Neutrophil (primary cell): Measurements from ENCODE around the gene PTK6.
"Not testable (repeated sequence)": the region's sequence is repeated elsewhere in the genome, so short reads cannot be mapped to it uniquely, and the experiment has no call there.

Source experiments
- H3K27ac ChIP-seq: fragments of 200-600 bp; sonication (generic); 2 replicates; pipeline ENCODE4 v1.5.1; 2016; ENCODE audit warnings: mild to moderate bottlenecking, moderate library complexity
- H3K27me3 ChIP-seq: fragments of 200-600 bp; sonication (generic); 2 replicates; pipeline ENCODE4 v1.6.0; 2016; ENCODE audit warnings: mild to moderate bottlenecking
- H3K36me3 ChIP-seq: fragments of 200-600 bp; sonication (generic); 2 replicates; pipeline ENCODE4 v1.5.1; 2017
- H3K4me1 ChIP-seq, 2 experiments: fragments of 200-600 bp in 1 of 2; sonication (generic) in 1 of 2; 1 replicate in 1 of 2; 2 replicates in 1 of 2; pipeline versions ENCODE4 v1.5.1 to v1.6.1; 2013 to 2016; ENCODE audit warnings: low read depth in 1 of 2, low read length in 1 of 2, mild to moderate bottlenecking in 1 of 2, moderate library complexity in 1 of 2; ENCODE audit not compliant: control insufficient read depth in 1 of 2, insufficient read depth in 1 of 2
- H3K4me3 ChIP-seq, 2 experiments: fragments of 200-600 bp in 1 of 2; sonication (generic) in 1 of 2; 1 replicate in 1 of 2; 2 replicates in 1 of 2; pipeline ENCODE4 v1.5.1; 2013 to 2016; ENCODE audit warnings: low read depth in 1 of 2, low read length in 1 of 2, mild to moderate bottlenecking in 1 of 2, moderate library complexity in 1 of 2
- H3K9me3 ChIP-seq: fragments of 200-600 bp; sonication (generic); 2 replicates; pipeline ENCODE4 v1.5.1; 2016
- TF ChIP-seq, protein P1 (sequence below): fragments of 200-600 bp; sonication (generic); IDR thresholded peaks from 2 replicates; pipeline ENCODE4 v1.5.1; 2016; ENCODE audit warnings: antibody characterized with exemption

PTK6 gene

DNA sequence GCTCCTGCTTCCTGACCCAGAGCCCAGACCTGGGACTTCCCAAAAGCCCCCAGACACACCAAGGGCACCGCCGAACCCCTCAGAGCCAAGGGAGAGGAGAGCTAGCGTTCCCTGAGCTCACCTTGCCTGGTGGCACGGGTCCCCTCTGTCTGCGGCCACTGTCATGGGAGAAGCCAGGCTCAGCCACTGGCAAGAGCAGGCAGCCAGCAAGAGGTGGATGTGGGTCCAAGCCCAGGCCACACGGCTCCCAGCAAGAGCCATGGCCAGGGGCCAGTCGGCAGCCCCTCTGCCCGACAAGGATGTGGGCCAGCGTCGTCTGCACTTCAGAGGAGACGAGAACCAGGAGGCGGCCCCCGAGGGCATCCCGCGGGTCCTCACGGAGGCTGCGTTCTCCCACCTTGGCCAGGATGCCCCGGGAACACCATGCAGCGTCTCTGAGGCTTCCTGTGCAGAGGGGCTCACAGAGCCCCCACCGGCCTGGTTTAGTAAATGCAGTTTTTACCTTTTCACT lies 18.8 kb downstream of the PTK6 start:
- Histone ChIP-seq H3K9me3 (peaks cover 5% of the 10 kb centered on the region), H3K4me3 (no peak overlapping the region), H3K4me1 (peaks cover 13 to 18% of the 10 kb centered on the region in 2 experiments), H3K36me3 (no peaks in the 10 kb centered on the region), H3K27me3 (peaks cover 69% of the 10 kb centered on the region), H3K27ac (no peak overlapping the region)
- TF ChIP-seq, protein P1, sequence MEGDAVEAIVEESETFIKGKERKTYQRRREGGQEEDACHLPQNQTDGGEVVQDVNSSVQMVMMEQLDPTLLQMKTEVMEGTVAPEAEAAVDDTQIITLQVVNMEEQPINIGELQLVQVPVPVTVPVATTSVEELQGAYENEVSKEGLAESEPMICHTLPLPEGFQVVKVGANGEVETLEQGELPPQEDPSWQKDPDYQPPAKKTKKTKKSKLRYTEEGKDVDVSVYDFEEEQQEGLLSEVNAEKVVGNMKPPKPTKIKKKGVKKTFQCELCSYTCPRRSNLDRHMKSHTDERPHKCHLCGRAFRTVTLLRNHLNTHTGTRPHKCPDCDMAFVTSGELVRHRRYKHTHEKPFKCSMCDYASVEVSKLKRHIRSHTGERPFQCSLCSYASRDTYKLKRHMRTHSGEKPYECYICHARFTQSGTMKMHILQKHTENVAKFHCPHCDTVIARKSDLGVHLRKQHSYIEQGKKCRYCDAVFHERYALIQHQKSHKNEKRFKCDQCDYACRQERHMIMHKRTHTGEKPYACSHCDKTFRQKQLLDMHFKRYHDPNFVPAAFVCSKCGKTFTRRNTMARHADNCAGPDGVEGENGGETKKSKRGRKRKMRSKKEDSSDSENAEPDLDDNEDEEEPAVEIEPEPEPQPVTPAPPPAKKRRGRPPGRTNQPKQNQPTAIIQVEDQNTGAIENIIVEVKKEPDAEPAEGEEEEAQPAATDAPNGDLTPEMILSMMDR = no peak

DNA sequence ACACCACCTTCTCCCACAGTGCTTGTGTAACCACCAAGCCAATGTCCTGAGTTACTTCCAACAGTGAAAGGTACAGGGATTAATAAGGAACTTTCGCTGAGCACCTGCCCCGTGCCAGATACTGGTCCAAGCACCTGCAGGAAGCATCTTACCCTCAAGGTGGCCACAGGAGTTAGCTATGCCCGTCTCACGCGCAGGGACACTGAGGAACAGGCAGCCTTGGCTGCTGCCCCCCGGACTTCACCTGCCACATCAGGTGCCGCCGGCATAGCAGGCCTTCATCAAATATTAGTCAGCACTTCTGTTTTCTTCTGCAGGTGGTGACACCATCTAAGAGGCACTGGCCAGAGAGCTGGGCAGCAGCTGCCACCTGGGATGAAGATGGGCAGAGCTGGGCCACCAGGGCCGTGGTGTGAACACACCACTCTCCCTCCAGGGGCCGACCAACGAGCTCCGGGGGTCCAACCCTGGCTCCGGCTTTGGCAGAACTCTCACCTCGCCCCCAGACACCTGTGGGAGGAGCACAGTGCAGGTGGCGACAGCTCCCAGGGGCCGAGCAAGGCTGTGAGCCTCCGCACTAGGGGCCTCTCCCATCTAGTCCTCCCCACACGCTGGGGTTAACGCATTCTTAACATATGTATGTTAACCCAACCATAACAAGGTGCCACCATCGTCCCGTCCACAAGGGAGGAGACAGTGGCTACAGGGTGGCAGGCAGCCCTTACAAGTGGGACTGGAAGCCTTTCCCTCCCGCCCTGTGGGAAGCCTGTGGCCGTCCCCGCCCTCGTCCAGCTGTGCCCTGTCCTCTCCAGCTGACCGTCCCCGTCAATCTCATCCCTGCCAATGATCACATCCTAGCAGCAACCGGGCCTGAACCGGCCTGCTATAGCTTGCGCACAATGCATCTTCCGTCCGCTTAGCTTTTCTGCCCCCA lies 19.5 kb downstream of the PTK6 start:
- peaks cover 75% of the 10 kb centered on the region for H3K27me3 ChIP-seq
- H3K9me3 ChIP-seq = peaks cover 5% of the 10 kb centered on the region
- H3K36me3 ChIP-seq = no peaks in the 10 kb centered on the region
- no peak overlapping the region for H3K4me3 ChIP-seq
- TF ChIP-seq, protein P1 = no peak
- peaks cover 13 to 18% of the 10 kb centered on the region in 2 experiments for H3K4me1 ChIP-seq
- no peak overlapping the region for H3K27ac ChIP-seq

DNA sequence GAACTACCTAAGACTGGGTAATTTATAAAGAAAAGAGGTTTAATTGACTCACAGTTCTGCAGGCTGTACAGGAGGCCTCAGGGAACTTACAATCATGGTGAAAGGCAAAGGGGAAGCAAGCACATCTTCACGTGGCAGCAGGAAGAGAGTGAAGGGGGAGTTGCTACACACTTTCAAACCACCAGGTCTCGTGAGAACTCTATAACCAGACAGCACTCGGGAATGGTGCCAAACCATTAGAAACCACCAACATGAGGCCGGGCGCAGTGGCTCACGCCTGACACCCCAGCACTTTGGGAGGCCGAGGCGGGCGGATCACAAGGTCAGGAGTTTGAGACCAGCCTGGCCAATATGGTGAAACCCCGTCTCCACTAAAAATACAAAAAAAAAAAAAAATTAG lies 22.7 kb downstream of the PTK6 start:
- H3K27ac ChIP-seq, H3K4me3 ChIP-seq, H3K4me1 ChIP-seq, H3K9me3 ChIP-seq, H3K36me3 ChIP-seq: not testable (repeated sequence)
- peaks cover 84% of the 10 kb centered on the region for H3K27me3 ChIP-seq

DNA sequence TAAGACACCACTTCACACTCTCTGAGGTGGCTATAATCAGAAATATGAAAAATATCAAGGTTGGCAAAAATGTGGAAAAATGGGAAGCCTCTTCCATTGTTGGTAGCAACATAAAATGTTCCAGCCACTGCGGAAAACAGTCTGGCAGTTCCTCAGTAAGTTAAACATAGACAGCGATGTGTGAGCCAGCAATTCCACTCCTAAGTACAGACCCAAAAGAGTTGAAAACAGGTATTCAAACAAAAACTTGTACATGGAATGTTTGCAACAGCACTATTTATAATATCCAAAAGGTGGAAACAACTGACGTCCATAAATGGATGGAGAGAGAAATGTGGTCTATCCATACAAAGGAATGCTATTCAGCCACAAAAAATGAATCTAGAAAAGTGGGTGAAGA lies 24.0 kb downstream of the PTK6 start:
- H3K9me3 ChIP-seq = peaks cover 5% of the 10 kb centered on the region
- H3K36me3 ChIP-seq = no peaks in the 10 kb centered on the region
- TF ChIP-seq, protein P1 = no peak
- peaks cover 80% of the 10 kb centered on the region for H3K27me3 ChIP-seq
- H3K27ac ChIP-seq = no peak overlapping the region
- H3K4me1 ChIP-seq = no peaks in the 10 kb centered on the region
- no peak overlapping the region for H3K4me3 ChIP-seq

DNA sequence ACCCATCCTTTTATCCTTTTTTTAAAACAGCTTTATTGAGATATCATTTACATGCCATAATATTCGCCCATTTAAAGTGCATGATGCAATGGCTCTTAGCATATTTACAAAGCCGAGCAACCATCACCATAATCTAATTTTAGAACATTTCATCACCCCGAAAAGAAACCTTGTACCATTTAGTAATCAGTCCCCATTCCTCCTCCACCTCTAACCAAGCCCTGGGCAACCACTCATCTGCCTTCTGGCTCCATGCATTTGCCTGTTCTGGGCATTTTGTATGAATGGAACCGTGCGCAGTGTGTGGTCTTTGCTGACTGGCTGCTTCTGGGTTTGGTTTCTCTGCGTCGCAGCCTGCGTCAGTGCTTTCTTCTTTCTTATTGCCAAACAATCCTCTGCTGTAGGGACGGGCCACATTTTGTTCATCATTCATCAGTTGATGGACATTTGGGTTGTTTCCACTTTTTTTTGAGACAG lies 28.1 kb downstream of the PTK6 start:
- Histone ChIP-seq H3K9me3 (peaks cover under 1% of the 10 kb centered on the region), H3K4me1 (no peaks in the 10 kb centered on the region), H3K27ac (no peak overlapping the region), H3K36me3 (no peaks in the 10 kb centered on the region), H3K27me3 (peaks cover 64% of the 10 kb centered on the region), H3K4me3 (no peak overlapping the region)
- TF ChIP-seq, protein P1 = no peak
